Lung (tissue), 12 donors: ENCODE results near the gene CEBPZ. TPM values are rescaled to one million over a fixed set of nuclear protein-coding genes. Genes with fewer than 3 reads are reported as not detected.

ENCODE experiments used
- ATAC-seq: fragments of 200-7000 bp; cut with Tn5 transposase; one replicate; pipeline ENCODE4 v1.9.1; 2020; ENCODE audit warnings: moderate number of reproducible peaks; ENCODE audit not compliant: insufficient read depth, low FRiP score
- DNase-seq, 3 donors: peaks; one replicate each; pipeline ENCODE4 v3.0.0-alpha.2; 2013 to 2017
- H3K27ac ChIP-seq, 2 donors: one replicate each; pipeline ENCODE4 v1.5.1; 2013; ENCODE audit warnings: mild to moderate bottlenecking in 2 of 2, moderate library complexity in 2 of 2, control low read depth in 1 of 2, inconsistent platforms in 1 of 2, low read depth in 1 of 2, low read length in 1 of 2
- H3K27me3 ChIP-seq, 3 donors: one replicate each; pipeline ENCODE4 v1.5.1; 2013; ENCODE audit warnings: low read length in 2 of 3; ENCODE audit not compliant: control insufficient read depth in 3 of 3, insufficient read depth in 3 of 3
- H3K36me3 ChIP-seq, 4 donors: one replicate each; pipeline ENCODE4 v1.5.1; 2013; ENCODE audit warnings: low read length in 4 of 4, mild to moderate bottlenecking in 1 of 4, moderate library complexity in 1 of 4; ENCODE audit not compliant: control insufficient read depth in 4 of 4, insufficient read depth in 4 of 4
- H3K4me1 ChIP-seq, 5 donors: one replicate each; pipeline ENCODE4 v1.5.1; 2013; ENCODE audit warnings: low read length in 5 of 5, mild to moderate bottlenecking in 2 of 5, moderate library complexity in 1 of 5; ENCODE audit not compliant: control insufficient read depth in 5 of 5, insufficient read depth in 5 of 5
- H3K4me3 ChIP-seq: one replicate; pipeline ENCODE4 v1.5.1; 2013; ENCODE audit warnings: mild to moderate bottlenecking, control low read depth, moderate library complexity
- H3K9ac ChIP-seq, 2 donors: one replicate each; pipeline ENCODE4 v1.5.1; 2013; ENCODE audit warnings: low read length in 2 of 2, control low read depth in 1 of 2; ENCODE audit not compliant: insufficient read depth in 1 of 2
- H3K9me3 ChIP-seq, 4 donors: one replicate each; pipeline ENCODE4 v1.5.1; 2013; ENCODE audit warnings: low read length in 3 of 4, mild to moderate bottlenecking in 1 of 4, moderate library complexity in 1 of 4; ENCODE audit not compliant: control insufficient read depth in 4 of 4, insufficient read depth in 3 of 4
- CTCF ChIP-seq: IDR thresholded peaks from 2 replicates; pipeline ENCODE4 v1.5.1; 2012; ENCODE audit warnings: mild to moderate bottlenecking; ENCODE audit errors: control extremely low read depth, extremely low read depth
- WGBS, 2 donors: extraction: QIAGEN DNeasy Blood & Tissue Kit; methylation state at CpG; one replicate each; pipeline ENCODE4 v1.1.7; 2013; 5-methylcytosine and 5-hydroxymethylcytosine counted together
- polyA plus RNA-seq, 2 donors: library from polyadenylated mRNA; stranded (reverse); fragments of 200-250 nt; gene quantifications; one replicate each; pipeline ENCODE4 v1.2.1, GENCODE V29; 2013
- total RNA-seq, 2 donors: library from RNA; depleted of rRNA in 1 of 2; stranded (reverse); fragments of >200 nt in 1 of 2; gene quantifications; one replicate each; pipeline ENCODE4 v1.2.1, GENCODE V29; 2014 to 2021
- donor health status: control.
- donor health status: control.
- donor health status: Bipolar disorder and iron deficiency.
- donor health status: healthy.
- donor health status: DM: yes; HTN: yes; CAD: no.

CEBPZ gene
- total and polyA plus RNA-seq, 4 donors: 36.7 to 66.7 (median 45.0) TPM

GRCh38 chr2:37232131-37232933, 936 bp upstream of the CEBPZ start:
- ATAC-seq: no peak
- 17 to 24% methylated on average over 18 of the region's 18 CpGs for WGBS, 2 donors

GRCh38 chr2:37230581-37230980, 815 bp downstream of the CEBPZ start:
- Histone ChIP-seq H3K4me3 (peak overlapping the region; percentile 84), H3K9ac (peak overlapping the region; percentile 94 to 96), H3K27me3 (no peaks in the 10 kb centered on the region), H3K27ac (peak overlapping the region; percentile 94 to 96), H3K36me3 (peaks cover 11 to 18% (median 13%) of the 10 kb centered on the region in 4 donors), H3K9me3 (no peaks in the 10 kb centered on the region), H3K4me1 (peaks cover 6 to 30% (median 19%) of the 10 kb centered on the region in 5 donors)
- WGBS, 2 donors: 1 to 3% methylated on average over 8 of the region's 8 CpGs
- ATAC-seq (no peak), DNase-seq (peak in 2 of 3 donors; percentile 24 to 41)
- no peak for TF ChIP-seq CTCF

More at GRCh38 chr2:37232131-37232933, 936 bp upstream of the CEBPZ start:
- Histone ChIP-seq H3K27me3 (no peaks in the 10 kb centered on the region), H3K4me1 (peaks cover 6 to 25% (median 13%) of the 10 kb centered on the region in 5 donors), H3K9me3 (no peaks in the 10 kb centered on the region), H3K36me3 (peaks cover 7 to 13% (median 11%) of the 10 kb centered on the region in 4 donors), H3K27ac (peak overlapping the region; percentile 94 to 96), H3K9ac (peak overlapping the region; percentile 89 to 94), H3K4me3 (peak overlapping the region; percentile 84)
- DNase-seq: peak; percentile 8 to 41 (median 18)
- no peak for TF ChIP-seq CTCF

GRCh38 chr2:37228788-37229187, 2.6 kb downstream of the CEBPZ start:
- Histone ChIP-seq H3K36me3 (peaks cover 8 to 18% (median 15%) of the 10 kb centered on the region in 4 donors), H3K9me3 (no peaks in the 10 kb centered on the region), H3K27ac (no peak overlapping the region), H3K4me1 (peaks cover 6 to 34% (median 19%) of the 10 kb centered on the region in 5 donors), H3K9ac (no peak overlapping the region), H3K27me3 (no peaks in the 10 kb centered on the region), H3K4me3 (no peak overlapping the region)
- no peak for TF ChIP-seq CTCF
- 96 to 98% methylated on average over 3 of the region's 3 CpGs for WGBS, 2 donors
- ATAC-seq (no peak), DNase-seq (no peak)
